ENCODE results near the gene ZNF681.
"Not testable (repeated sequence)": the region's sequence is repeated elsewhere in the genome, so short reads cannot be mapped to it uniquely, and the experiment has no call there.

The ZNF681 gene

DNA sequence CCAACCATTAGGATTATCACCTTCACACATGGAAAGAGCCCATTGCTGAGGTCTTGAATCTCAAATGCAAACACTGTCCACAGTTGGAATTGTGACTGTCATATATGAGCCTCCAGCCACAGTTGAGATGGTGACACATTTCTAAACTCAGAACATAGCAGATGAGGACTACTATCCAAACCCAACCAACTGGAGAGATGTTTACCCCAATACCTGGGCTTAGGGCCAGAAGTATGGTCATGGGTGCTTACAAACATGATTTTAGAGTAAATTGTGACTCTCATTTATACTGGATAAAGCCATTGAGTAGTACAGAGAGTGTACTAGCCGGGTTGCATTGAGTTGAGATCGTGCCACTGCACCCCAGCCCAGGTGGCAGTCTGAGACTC is 14.0 kb upstream of the ZNF681 start:
- no peak for DNase-seq

DNA sequence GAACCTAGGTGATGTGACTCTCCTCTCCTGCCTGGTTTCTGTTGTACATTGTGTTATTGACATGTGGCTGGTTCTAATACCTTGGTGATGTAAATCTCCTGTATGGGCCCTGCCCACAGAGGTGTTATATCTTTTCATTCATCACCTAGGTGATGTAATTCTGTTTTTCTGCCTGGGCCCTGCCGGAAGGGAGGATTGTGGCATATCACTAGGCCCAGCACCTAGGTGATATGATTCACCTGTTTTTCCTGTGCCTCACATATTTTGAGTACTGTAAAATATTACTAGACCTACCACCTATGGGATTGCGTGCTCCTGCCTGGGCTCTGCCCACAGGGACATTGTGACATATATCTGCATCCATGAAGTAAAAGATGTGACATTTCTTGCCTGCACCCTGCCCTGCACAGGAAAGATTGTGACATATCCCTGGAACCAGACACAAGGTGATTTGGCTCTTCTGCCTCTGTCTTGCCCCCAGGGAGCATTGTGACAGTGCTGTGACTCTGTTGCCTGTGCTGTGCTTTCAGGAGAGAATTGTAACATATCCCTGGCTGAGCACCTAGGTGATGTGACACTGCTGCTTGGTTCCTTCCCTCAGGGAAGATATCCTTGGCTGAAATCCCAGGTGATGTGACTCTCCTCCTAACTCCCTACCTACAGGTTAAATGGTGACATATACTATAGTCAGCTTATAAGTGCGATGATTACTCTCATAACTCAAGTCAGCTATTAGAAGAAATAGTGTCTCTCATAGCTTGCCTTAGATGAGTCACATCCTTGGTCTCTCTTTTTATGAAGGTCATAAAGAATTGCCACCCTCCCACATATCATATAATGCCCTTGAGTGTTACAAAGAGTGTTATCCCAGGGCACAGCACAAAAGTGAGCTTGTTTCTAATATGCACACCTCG is 13.3 kb upstream of the ZNF681 start:
- DNase-seq: no peak

DNA sequence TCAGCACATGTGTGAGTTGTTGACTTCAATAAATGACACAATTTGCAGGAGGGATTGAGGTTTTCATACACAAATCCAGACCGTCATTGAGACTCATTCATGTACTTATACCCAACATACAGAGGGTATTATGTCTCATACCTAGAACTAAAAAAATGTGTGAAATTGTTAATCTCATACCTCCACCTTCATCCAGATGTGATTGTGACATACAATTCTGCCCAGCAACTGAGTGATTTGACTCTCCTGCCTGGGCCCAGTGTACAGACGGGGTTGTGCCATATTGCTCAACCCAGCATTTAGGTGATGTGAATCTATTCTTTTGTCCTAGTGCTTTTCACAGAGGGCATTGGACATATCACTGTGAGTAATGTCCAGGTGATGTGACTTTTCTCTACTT is 12.6 kb upstream of the ZNF681 start:
- DNase-seq: no peak

DNA sequence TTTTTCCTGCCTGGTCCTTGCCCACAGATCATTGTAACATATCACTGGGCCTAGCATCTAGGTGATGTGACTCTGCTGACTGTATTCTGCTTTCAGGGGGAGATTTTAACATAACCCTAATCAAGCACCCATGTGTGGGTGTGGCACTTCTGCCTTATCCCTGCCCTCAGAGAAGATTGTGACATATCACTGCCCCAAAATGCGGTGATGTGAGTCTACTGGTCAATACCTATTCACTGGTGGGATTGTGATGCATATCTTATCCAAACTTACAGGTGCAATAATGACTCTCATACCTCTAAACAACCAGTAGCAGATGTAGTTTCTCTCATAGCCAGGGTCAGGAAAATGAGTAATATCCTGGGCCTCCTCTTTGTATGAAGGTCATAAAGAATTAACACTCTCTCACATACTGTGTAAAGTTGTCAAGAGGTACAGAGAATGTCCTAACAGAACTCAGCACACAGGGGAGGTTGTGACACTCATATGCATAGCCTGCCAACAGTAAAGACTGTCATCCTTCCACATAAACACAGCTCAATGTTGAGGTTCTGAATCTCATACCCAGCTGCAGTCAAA is 12.1 kb upstream of the ZNF681 start:
- DNase-seq: no peak

DNA sequence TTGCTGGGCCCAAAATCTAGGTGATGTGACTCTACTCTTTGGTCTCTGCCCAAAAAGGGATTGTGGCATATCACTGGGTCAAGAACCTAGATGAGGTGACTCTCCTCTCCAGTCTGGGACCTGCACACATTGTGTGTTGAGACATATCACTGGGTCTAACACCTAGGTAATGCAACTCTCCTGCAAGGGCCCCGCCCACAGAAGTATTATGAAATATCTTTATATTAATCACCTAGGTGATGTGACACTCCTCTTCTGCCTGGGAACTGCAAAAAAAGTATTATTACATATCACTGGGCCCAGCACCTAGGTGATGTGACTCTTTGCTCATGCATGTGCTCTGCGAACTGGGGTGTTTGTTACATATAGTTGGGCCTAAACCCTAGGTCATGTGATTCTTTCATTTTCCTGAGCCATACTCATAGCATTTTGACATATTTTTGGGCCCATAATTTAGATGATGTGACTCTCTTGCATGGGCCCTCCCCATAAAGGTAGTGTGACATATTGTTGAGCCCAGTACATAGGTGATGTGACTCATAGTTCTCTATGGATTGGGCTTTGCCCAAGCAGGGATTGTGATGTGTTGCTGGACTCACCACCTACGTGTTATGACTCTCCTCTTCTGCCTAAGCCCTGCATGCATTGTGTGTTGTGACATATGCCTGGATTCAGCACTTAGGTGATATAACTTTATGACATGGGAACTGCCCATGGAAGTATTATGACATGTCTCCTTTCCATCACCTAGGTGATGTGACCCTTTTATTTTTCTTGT is 11.2 kb upstream of the ZNF681 start:
- DNase-seq: no peak

DNA sequence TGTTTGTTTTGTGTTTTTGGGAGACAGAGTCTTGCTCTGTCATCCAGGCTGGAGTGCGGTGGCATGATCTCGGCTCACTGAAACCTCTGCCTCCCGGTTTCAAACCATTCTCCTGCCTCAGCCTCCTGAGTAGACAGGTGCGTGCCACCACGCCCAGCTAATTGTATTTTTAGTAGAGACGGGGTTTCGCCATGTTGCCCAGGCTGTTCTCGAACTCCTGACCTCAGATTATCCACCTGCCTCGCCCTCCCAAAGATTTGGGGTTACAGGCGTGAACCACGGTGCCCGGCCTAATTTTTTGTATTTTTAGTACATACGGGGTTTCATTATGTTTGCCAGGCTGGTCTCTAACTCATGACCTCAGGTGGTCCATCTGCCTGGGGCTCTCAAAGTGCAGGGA is 8.3 kb upstream of the ZNF681 start:
- no peak for DNase-seq

DNA sequence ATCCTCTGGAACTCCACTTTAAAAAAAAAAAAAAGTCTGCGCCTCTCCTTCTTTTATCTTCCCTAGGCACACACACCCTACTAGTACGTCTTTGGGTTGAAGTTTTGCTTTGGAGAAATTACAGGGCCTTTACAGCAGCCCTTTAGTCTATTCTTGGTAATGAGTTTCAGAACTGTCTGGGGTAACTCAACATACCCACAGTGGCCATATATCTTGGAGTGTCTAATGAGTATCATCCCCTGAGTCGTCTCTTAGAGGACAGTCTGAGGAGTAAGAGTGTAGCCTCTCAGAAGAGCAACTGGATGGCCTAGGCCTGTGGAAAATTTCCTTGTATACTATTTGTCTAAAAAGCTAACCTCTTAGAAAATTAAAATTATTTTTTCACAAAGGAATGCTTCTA is 6.1 kb upstream of the ZNF681 start:
- no peak for DNase-seq

DNA sequence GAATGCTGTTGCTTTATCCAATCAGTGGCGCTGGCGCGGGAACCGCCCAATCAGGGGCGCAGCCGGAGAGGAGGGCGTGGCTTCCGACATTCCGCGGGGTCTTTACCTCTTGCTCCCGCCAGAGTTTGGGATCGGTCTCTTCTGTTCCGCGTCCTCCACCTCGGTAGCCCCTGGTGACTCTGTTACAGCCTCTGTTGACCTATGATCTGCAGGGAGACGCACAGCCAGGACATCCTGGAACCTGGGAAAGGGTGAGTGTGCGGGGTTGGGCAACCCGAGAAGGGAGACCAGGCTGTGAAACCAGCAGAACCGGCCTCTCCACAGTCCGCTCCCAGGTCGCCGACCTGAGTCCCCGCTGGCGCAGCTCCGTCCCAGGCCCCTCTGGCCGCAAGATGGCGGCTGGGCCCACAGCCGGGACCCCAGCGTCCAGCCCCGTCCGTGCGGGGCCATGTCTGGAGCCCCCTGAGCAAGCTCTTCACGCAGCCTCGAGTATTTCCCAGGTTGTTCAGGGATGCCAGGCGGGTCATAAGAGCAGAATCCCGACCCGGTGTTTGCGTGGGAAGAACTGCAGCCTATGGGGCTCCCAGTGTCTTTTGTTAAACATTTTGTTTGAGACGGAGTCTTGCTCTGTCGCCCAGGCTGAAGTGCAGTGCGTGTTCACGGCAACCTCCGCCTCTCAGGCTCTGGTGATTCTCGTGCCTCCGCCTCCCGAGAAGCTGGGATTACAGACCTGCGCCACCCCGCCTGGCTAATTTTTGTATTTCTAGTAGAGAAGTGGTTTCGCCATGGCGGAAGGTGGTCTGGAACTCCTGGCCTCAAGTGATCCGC is 4.4 kb upstream of the ZNF681 start:
- peak; percentile 79 to 81 for DNase-seq

DNA sequence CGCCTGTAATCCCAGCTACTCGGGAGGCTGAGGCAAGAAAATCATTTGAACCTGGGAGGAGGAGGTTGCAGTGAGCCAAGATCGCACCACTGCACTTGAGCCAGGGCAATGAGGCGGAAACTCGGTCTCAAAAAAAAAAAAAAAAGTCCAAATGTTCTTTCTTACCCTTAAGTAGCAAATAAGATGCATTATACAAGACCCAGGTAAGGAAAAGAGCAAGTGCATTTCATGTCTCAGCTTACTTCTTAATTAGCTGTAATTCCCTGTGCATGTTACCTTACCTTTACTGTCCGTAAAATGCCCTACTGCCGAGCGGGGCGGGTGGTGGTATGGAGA is 3.8 kb upstream of the ZNF681 start:
- no peak for DNase-seq

DNA sequence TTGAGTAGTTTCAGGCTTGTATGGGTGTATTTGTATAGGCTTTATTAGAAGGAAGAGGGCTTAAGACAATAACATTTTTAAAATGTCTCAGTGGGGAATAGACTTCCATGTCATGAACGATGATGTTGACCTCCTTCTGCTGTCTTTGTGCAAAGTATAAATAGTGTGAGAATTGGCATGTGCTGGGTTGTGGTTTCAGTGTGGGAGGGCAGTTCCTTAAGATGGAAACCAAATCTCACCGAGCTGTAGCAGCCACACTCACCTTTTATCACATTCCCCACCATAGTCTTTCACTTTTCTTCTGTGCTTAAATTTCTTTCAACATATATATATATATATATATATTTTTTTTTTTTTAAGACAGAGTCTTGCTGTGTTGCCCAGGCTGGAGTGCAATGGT is 1.6 kb upstream of the ZNF681 start:
- not testable (repeated sequence) for DNase-seq

DNA sequence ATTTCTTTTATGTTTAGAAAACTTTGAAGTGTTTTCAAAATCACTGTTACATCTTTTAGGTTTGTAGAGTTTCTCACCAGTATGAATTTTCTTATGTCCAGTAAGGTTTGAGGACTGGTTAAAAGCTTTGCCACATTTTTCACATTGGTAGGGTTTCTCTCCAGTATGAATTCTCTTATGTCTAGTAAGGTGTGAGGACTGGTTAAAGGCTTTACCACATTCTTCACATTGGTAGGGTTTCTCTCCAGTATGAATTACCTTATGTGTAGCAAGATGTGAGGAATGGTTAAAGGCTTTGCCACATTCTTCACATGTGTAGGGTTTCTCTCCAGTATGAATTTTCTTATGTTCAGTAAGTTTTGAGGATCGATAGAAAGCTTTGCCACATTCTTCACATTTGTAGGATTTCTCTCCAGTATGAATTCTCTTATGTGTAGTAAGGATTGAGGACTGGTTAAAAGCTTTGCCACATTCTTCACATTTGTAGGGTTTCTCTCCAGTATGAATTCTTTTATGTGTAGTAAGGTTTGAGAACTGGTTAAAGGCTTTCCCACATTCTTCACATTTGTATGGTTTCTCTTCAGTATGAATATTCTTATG is 15.0 kb downstream of the ZNF681 start:
- not testable (repeated sequence) for DNase-seq

DNA sequence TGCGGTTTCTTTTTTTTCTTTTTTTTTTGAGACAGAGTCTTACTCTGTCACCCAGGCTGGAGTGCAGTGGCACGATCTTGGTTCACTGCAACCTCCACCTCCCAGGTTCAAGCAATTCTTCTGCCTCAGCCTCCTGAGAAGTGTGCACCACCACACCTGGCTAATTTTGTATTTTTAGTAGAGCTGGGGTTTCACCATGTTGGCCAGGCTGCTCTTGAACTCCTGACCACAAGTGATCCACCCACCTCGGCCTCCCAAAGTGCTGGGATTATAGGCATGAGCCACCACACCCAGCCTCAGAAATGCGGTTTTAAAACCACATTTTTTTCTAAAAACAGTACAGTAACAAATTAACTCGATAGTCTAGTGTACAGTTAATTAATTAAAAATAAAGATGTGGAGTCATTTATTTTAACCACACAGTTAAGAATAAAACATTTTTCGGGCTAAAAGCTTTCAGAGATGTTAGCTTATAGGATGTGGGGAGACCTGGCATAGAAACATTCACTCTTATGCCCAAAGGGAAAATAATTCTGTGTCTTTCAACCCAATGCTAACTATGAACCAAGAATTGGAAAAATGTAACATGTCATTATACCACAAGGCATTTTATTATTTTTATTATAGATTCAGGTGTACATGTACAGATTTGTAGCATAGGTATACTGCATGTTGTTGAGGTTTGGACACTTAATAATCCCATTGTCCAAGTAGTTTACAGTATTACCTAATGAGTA is 27.8 kb downstream of the ZNF681 start:
- DNase-seq: not testable (repeated sequence)

DNA sequence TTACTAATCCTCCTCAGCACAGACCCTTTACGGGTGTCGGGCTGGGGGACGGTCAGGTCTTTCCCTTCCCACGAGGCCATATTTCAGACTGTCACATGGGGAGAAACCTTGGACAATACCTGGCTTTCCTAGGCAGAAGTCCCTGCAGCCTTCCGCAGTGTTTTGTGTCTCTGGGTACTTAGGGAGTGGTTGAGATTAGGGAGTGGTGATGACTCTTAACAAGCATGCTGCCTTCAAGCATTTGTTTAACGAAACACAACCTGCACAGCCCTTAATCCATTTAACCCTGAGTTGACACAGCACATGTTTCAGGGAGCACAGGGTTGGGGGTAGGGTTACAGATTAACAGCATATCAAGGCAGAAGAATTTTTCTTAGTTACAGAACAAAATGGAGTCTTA is 34.5 kb downstream of the ZNF681 start:
- DNase-seq: not testable (repeated sequence)

DNA sequence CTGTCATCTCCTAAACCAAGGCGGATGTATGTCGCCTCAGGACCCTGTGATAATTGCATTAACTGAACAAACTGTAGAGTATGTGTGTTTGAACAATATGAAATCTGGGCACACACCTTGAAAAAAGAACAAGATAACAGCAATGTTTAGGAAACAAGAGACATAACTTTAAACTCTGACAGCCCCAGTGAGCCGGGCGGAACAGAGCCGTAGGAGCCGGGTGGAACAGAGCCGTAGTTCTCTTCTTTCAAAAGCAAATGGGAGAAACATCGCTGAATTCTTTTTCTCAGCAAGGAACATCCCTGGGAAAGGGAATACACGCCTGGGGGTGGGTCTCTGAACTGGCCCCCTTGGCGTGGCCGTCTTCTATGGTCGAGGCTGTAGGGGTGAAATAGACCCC is 39.9 kb downstream of the ZNF681 start:
- no peak for DNase-seq

DNA sequence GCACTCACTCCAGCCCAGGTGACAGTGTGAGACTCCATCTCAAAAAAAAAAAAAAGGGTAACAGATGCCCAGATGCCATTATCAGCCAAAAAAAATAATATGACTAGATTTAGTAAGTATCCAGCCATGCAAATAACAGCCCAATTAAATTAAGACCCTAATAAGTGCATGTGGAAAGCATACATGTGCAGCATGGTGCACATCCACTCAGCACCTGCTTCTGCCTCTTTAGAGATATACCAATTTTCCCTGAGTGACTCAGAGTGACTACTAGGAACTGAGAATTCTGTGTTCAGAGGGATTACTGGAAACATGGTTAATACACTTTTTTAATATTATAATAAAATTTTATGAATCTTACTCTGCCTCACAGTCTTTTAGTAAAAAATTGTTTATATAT is 41.9 kb downstream of the ZNF681 start:
- DNase-seq: no peak

DNA sequence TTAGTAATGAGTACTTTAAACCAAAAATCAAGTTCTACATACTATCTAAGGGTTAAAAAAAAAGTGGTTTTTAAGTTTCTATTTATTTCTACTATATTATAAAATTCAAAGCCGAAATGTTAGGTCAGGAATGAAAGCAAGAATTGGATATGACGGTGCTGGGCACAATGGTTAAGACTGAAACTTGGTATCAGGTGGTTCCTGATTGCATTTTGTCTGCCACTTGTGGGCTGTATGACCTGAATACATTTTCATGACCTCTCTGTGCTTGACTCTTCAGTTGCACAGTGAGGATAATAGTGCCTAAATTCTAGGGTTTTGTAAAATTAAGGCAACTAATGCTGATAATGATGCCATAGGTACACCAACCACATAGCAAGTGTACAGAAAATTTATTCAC is 49.3 kb downstream of the ZNF681 start:
- no peak for DNase-seq

DNA sequence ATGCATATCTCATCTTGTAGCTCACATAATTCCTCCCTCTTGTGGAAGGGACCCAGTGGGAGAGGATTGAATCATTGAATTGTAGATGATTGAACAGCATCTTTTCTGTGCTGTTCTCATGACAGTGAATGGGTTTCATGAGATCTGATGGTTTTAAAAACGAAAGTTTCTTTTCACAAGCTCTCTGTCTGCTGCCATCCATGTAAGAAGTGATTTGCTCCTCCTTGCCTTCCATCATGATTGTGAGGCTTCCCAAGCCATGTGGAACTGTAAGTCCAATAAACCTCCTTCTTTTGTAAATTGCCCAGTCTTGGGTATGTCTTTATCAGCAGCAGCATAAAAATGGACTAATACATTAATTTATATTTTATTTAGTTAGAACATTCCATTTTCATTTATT is 52.0 kb downstream of the ZNF681 start:
- DNase-seq: no peak

DNA sequence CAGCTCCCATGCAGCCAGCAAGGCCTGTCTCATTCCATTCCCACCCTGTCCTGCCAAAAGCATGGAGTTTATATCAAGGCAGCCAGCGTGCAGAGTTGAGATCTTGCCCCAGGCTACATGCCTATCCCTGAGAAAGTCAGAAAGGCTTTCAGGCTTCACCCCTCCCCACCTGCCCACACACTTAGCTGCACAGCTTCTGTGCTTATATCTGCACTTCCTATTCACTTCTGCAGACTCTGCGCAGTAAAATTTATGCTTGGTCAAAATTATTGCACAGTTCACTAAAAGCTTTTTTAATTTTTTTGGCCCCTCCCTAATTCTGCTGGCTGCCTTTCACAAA is 59.2 kb downstream of the ZNF681 start:
- DNase-seq: no peak

DNA sequence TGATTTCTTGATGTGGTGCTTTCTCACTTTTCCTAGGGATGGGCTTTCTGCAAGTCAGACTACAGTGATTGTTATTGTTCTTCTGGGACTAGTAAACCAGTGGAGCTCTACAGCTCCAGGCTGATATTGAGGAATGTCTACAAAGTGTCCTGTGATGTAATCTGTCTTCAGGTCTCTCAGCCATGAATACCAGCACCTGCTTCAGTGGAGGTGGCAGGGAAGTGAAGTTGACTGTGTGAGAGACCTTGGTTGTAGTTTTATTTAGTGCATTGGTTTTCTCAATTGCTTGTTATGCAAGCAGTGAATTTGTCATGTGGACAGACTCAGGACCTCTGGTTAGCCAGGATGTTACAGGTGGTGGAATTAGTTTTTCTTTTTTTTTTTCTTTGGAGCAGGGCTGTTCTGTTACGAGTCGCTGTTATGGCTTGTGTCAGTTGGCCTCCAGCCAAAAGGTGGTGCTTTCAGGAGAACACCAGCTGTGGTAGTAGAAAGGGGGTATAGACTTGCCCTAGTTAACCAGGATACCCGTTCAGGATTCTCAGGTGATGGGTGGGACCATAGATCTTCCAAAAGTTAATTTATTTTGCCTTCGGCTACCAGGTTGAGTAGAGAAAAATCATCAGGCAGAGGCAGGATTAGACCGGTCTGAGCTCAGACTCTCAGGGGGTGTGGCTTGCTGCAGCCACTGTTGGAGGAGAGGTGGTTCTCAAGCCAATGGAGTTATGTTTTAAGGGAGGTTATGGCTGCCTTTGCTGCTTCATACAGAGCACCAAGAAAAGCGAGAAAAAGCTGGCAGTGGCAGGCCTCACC is 59.8 kb downstream of the ZNF681 start:
- no peak for DNase-seq

DNA sequence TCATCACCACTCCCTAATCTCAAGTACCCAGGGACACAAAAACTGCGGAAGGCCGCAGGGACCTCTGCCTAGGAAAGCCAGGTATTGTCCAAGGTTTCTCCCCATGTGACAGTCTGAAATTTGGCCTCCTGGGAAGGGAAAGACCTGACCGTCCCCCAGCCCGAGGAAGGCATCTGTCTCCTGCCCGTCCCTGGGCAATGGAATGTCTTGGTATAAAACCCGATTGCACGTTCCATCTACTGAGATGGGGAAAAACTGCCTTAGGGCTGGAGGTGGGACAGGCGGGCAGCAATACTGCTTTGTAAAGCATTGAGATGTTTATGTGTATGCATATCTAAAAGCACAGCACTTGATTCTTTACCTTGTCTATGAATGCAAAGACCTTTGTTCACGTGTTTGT is 65.8 kb downstream of the ZNF681 start:
- not testable (repeated sequence) for DNase-seq

All from activated CD4-positive, alpha-beta T cell treated with anti-CD3 and anti-CD28 coated beads for 4 hours (primary cell).